H4 (cell line): ENCODE data around the gene LAMC1. TPM values are rescaled to one million over a fixed set of nuclear protein-coding genes. Genes with fewer than 3 reads are reported as not detected.

ENCODE experiments used
- DNase-seq: peaks from one replicate; pipeline ENCODE4 v3.0.0-alpha.2; 2015; ENCODE audit warnings: low spot score
- total RNA-seq: library from RNA; depleted of rRNA; stranded (reverse); fragments of >200 nt; shearing (Covaris generic); gene quantifications from 2 replicates; pipeline ENCODE4 v1.2.3, GENCODE V29; 2014; rRNA removed

Gene LAMC1
- 99.6 and 122 TPM in 2 replicates for total RNA-seq

- peak; percentile 77 for DNase-seq
Measured at GRCh38 chr1:183023146-183023600, at the start of gene LAMC1. Gene LAMC1 (plus strand): TSS chr1:183023420. CDS start chr1:183023717, 297 bp downstream.

DNA sequence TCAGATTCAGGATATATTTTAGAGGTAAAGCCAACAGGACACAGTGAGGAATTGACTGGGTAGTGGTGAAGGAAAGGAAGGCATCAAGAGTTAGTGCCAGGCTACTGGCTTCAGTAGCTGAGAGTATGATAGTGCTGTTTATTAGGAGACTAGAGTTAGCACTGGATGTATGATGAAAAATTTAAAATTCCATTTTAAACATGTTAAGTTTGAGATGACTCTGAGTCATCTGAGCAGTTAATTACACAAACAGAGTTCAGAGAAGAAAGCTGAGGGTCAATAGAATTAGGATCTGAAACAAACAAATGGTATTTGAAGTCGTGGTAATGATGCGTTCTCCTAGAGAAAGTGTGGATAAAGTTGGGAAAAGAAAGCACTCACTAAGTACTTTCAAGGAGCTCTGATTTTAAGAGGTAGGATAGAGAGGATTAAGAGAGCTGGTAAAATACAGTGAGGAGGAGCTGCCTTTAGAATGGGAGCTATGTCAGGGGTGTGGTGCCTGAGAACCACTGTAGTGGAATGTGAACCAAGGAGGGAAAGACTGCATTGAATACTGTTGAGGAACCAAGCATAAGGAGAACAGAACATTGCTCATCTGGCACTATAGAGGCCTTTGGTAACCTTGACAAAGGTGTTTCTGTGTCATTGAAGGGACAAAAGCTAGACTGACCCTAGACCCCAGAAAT, 48.6 kb upstream of the LAMC1 start:
- no peak for DNase-seq

GRCh38 chr1:182977480-182977879, 45.7 kb upstream of the LAMC1 start:
- no peak for DNase-seq

GRCh38 chr1:182978151-182978853, 44.9 kb upstream of the LAMC1 start:
- no peak for DNase-seq

DNA sequence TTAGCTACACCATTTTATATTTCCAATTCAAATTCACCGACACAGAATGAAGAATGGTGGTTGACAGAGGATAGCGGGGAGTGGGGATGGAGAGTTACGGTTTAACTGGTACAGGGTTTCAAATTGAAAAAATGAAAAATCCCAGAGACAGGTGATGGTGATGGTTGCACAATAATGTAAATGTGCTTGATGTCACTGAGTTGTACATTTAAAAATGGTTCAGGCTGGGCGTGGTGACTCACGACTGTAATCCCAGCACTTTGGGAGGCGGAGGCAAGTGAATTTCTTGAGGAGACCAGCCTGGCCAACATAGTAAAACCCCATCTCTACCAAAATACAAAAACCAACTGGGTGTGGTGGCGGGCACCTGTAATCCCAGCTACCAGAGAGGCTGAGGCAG, 39.1 kb upstream of the LAMC1 start:
- no peak for DNase-seq

GRCh38 chr1:182984621-182985020, 38.6 kb upstream of the LAMC1 start:
- DNase-seq, result no peak

GRCh38 chr1:182985876-182986275, 37.3 kb upstream of the LAMC1 start:
- DNase-seq, result no peak

GRCh38 chr1:182990413-182991144, 32.6 kb upstream of the LAMC1 start:
- DNase-seq, result no peak

- no peak for DNase-seq
Measured at GRCh38 chr1:182993746-182994145, 29.5 kb upstream of the LAMC1 start.

DNA sequence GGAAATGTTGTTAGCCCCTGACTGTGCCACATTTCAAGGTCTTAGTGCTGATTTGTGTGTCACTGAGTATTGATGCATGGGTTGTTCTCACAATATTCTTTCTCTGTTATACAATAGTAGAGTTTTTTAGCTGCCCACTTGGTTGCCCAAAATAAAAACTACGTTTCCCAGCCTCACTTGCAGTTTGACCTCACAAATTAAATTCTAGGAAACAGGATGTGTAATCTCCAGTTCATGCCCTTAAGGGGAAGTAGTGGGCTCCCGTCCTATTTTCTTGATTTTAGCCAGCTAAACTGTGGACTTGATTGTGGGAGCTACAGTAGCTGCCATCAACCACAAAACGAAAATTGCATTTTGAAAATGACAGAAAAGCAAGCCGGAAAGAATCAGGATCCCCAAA, 27.3 kb upstream of the LAMC1 start:
- DNase-seq, result no peak

- DNase-seq, result no peak
Measured at GRCh38 chr1:182996816-182997215, 26.4 kb upstream of the LAMC1 start.

GRCh38 chr1:182998482-182998881, 24.7 kb upstream of the LAMC1 start:
- no peak for DNase-seq

GRCh38 chr1:183000167-183000962, 22.9 kb upstream of the LAMC1 start:
- DNase-seq, result no peak

DNA sequence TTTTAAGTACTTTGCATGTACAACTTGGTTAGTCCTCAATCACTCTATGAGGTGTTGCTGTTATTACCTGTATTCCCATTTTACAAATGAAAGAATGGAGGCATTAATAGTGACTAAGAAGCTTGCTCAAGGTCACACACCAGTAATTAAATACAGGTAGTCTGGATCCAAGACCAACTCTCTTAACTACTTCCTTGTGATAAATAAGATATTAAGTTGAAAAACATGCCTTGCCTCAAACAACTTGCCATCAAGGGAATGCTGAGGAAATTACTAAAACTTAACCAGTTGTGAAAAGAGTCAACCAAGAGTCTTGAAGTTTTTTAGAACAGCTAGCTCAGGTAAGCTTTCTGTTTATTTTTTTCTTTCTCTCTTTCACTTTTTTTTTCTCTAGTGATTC, 21.0 kb upstream of the LAMC1 start:
- no peak for DNase-seq

GRCh38 chr1:183002797-183003196, 20.4 kb upstream of the LAMC1 start:
- no peak for DNase-seq

DNA sequence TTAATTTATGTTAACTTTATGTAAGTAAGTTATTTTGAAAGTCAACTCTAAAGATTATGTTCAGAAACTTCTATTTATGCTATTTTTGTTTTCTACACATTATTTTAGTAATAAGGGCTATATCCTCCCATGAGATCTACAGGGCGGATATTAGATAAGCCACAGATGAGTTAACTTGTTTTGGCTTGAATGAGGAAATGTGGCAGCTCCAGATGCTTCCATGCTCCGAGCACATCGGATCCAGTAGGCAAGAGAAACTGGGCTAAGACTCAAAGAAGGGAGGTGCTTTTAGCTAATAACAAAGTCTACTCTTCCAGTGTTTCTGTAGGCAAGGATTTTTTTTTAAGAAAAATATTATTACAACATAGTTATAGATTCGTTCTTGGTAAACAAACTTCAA, 20.0 kb upstream of the LAMC1 start:
- DNase-seq, result no peak

DNA sequence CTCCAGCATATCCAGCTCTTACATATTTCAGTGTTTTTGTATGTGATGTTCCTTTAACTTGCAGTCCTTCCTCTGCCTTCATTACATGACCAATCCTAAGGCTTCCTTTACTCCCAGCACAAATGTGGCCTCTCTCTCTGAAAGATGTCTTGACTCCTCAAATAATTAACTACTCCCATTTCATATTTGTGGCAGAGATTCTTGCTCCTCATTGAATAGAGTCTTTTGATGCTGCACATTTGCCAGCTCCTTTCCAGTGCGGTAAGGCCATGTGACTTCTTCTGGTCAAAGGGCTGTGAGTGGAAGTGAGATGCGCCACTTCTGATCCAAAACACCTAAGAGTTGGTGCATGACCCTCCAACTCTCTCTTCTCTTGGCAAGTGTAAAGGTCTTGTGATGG, 19.1 kb upstream of the LAMC1 start:
- no peak for DNase-seq

GRCh38 chr1:183011859-183012258, 11.4 kb upstream of the LAMC1 start:
- DNase-seq, result no peak

DNA sequence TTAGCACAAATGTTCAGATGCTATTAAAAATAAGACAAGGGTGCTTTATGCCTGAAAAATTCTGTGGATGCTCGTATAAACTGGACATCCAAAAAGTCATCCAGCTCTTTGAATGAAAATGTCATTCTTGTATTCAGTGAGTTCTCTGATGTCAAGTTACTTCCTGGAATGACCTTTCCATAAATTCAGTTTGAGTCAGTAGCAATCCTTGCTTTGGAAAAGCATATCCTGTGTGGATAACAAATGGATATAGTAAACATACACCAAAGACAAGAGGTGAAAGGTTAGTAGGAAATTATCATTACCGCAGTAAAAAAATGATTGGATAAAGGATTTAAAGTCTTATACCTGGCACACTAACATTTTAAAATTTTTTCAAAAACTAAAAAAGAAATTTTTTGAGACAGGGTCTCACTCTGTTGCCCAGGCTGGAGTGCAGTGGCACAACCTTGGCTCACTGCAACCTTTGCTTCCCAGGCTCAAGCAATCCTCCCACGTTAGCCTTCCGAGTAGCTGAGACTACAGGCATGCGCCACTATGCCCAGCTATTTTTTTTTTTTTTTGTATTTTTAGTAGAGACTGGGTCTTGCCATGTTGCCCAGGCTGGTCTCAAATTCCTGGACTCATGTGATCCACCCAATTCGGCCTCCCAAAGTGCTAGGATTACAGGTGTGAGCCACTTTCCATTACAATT, 10.8 kb upstream of the LAMC1 start:
- DNase-seq, result no peak

DNA sequence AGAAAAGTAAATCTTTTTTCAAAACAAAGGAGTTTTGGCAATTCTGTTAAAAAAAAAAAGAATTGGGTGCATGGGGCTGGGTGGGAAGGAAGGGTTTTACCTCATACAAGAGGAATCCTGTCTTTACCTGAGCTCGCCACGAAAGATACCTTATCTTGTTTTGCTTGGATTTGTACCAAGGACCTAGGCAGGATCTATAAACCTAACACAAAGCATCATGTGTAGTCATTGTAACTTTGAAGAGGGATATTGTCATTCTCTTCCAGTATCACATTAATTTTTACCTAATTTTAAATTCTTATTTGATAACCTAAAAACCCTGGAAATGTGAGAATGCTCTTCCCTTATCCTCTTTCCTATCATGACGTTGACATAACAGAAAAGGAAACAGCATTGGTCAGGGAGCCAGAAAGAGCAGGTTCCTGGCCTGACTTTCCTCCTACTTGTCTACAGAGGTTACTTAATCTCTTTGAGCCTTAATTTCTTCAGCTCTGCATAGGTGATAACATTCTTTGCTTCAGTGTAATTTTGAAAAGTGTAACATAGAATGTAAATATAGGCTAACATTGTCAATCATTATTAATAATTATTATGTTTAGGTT, 4.0 kb upstream of the LAMC1 start:
- DNase-seq, result no peak

GRCh38 chr1:183019860-183020259, 3.4 kb upstream of the LAMC1 start:
- peak; percentile 83 for DNase-seq
